ENCODE measurements around the gene GCA.

Gene GCA

GRCh38 chr2:162365392-162365791 lies 21.5 kb downstream of the GCA start:
- Mint-ChIP-seq H3K36me3 (ENCODE audit: low read depth) (no peaks in the 10 kb centered on the region), H3K4me3 (no peak overlapping the region), H3K4me1 (peaks cover 7% of the 10 kb centered on the region), H3K27me3 (ENCODE audit: low read depth, poor library complexity) (no peaks in the 10 kb centered on the region), H3K9me3 (no peaks in the 10 kb centered on the region), H3K27ac (no peak overlapping the region)
- no peak for DNase-seq
- no peak for TF ChIP-seq CTCF (IDR thresholded peaks at IDR 0.05)

- peaks cover 7% of the 10 kb centered on the region for H3K4me1 Mint-ChIP-seq
These were observed 24.6 kb downstream of the GCA start for GRCh38 chr2:162368494-162368893.

GRCh38 chr2:162369551-162369950 lies 25.6 kb downstream of the GCA start:
- Mint-ChIP-seq H3K36me3 (ENCODE audit: low read depth) (no peaks in the 10 kb centered on the region), H3K9me3 (no peaks in the 10 kb centered on the region), H3K27ac (no peak overlapping the region), H3K27me3 (ENCODE audit: low read depth, poor library complexity) (no peaks in the 10 kb centered on the region), H3K4me1 (peaks cover 7% of the 10 kb centered on the region), H3K4me3 (no peak overlapping the region)
- no peak for TF ChIP-seq CTCF (IDR thresholded peaks at IDR 0.05)
- no peak for DNase-seq

More at GRCh38 chr2:162368494-162368893, 24.6 kb downstream of the GCA start:
- Mint-ChIP-seq H3K36me3 (ENCODE audit: low read depth) (no peaks in the 10 kb centered on the region), H3K27me3 (ENCODE audit: low read depth, poor library complexity) (no peaks in the 10 kb centered on the region), H3K9me3 (no peaks in the 10 kb centered on the region), H3K4me3 (no peak overlapping the region), H3K27ac (no peak overlapping the region)
- DNase-seq, result no peak
- no peak for TF ChIP-seq CTCF (IDR thresholded peaks at IDR 0.05)

GRCh38 chr2:162370931-162371330 lies 27.0 kb downstream of the GCA start:
- H3K4me1 Mint-ChIP-seq, result peaks cover 7% of the 10 kb centered on the region
- no peak for TF ChIP-seq CTCF (IDR thresholded peaks at IDR 0.05)
- no peaks in the 10 kb centered on the region for H3K36me3 Mint-ChIP-seq (ENCODE audit: low read depth)
- no peak overlapping the region for H3K4me3 Mint-ChIP-seq
- H3K27me3 Mint-ChIP-seq (ENCODE audit: low read depth, poor library complexity), result no peaks in the 10 kb centered on the region
- no peak overlapping the region for H3K27ac Mint-ChIP-seq
- H3K9me3 Mint-ChIP-seq, result no peaks in the 10 kb centered on the region
- DNase-seq, result no peak

GRCh38 chr2:162372818-162373217 lies 28.9 kb downstream of the GCA start:
- H3K4me3 Mint-ChIP-seq, result no peak overlapping the region
- H3K36me3 Mint-ChIP-seq (ENCODE audit: low read depth), result no peaks in the 10 kb centered on the region
- H3K27me3 Mint-ChIP-seq (ENCODE audit: low read depth, poor library complexity), result no peaks in the 10 kb centered on the region
- no peak for DNase-seq
- no peak overlapping the region for H3K27ac Mint-ChIP-seq
- H3K4me1 Mint-ChIP-seq, result peaks cover 7% of the 10 kb centered on the region
- H3K9me3 Mint-ChIP-seq, result no peaks in the 10 kb centered on the region
- TF ChIP-seq CTCF (IDR thresholded peaks at IDR 0.05), result no peak

- TF ChIP-seq CTCF (IDR thresholded peaks at IDR 0.05), result no peak
- DNase-seq, result no peak
- no peak overlapping the region for H3K4me3 Mint-ChIP-seq
- H3K27ac Mint-ChIP-seq, result no peak overlapping the region
- H3K4me1 Mint-ChIP-seq, result no peaks in the 10 kb centered on the region
- no peaks in the 10 kb centered on the region for H3K27me3 Mint-ChIP-seq (ENCODE audit: low read depth, poor library complexity)
- H3K36me3 Mint-ChIP-seq (ENCODE audit: low read depth), result no peaks in the 10 kb centered on the region
- no peaks in the 10 kb centered on the region for H3K9me3 Mint-ChIP-seq
These were observed 36.0 kb downstream of the GCA start for GRCh38 chr2:162379719-162380580.

Measured in nephron progenitor cell (in vitro differentiated cells).